Testis (tissue), 3 donors: ENCODE data around the gene SLC4A2. TPM values are rescaled to one million over a fixed set of nuclear protein-coding genes. Genes with fewer than 3 reads are reported as not detected.

ENCODE experiments used
- DNase-seq: peaks from one replicate; pipeline ENCODE4 v3.0.0-alpha.2; 2019
- H3K27ac ChIP-seq, 2 donors: fragments of 200-600 bp; sonication (generic); one replicate each; pipeline ENCODE4 v1.5.1; 2019
- H3K27me3 ChIP-seq: fragments of 200-600 bp; sonication (generic); one replicate; pipeline ENCODE4 v1.5.1; 2019
- H3K36me3 ChIP-seq: fragments of 200-600 bp; sonication (generic); one replicate; pipeline ENCODE4 v1.5.1; 2017; ENCODE audit warnings: low read depth; ENCODE audit errors: missing control alignments
- H3K4me1 ChIP-seq: fragments of 200-600 bp; sonication (generic); one replicate; pipeline ENCODE4 v1.5.1; 2019
- H3K4me3 ChIP-seq, 2 donors: fragments of 200-600 bp; sonication (generic); one replicate each; pipeline ENCODE4 v1.5.1; 2017 to 2019
- H3K9me3 ChIP-seq: fragments of 200-600 bp; sonication (generic); one replicate; pipeline ENCODE4 v1.5.1; 2017
- POLR2A ChIP-seq: fragments of 450-650 bp; IDR thresholded peaks from one replicate; pipeline ENCODE4 v1.6.1; 2017; ENCODE audit warnings: antibody characterized with exemption, mild to moderate bottlenecking, moderate library complexity
- WGBS, 2 donors: methylation state at CpG; one replicate each; pipeline ENCODE4 v1.1.5; 2018; 5-methylcytosine and 5-hydroxymethylcytosine counted together
- intact Hi-C: fragments of 100-400 bp; cut with DNase I; formaldehyde crosslinking; loops from one replicate; pipeline ENCODE4 v1.15.1; 2023; ENCODE audit warnings: low total_unique reads
- polyA plus RNA-seq: library from polyadenylated mRNA; stranded (reverse); fragments of 350-450 nt; fragmentation: Illumina TruSeq; extraction: RNeasy Lipid Tissue Mini Kit (QIAGEN cat#74804); gene quantifications from one replicate; pipeline ENCODE4 v1.2.3, GENCODE V29; 2014; ENCODE audit warnings: low read depth, low replicate concordance; ENCODE audit not compliant: insufficient read depth
- total RNA-seq, 2 donors: library from RNA; depleted of rRNA; stranded (reverse); fragments of >200 nt; gene quantifications; one replicate each; pipeline ENCODE4 v1.2.3, GENCODE V29; 2016
- TF ChIP-seq, protein P1 (sequence below), 3 experiments: fragments of 450-650 bp in 2 of 3; fragments of 200-600 bp in 1 of 3; sonication (generic) in 1 of 3; IDR thresholded peaks; one replicate each; pipeline ENCODE4 v1.5.1; 2016 to 2019; ENCODE audit warnings: antibody characterized with exemption in 3 of 3, mild to moderate bottlenecking in 2 of 3, moderate library complexity in 1 of 3

SLC4A2 gene
- total and polyA plus RNA-seq, 3 donors from 2014 or later = 68.9 to 153 (median 147) TPM

DNA sequence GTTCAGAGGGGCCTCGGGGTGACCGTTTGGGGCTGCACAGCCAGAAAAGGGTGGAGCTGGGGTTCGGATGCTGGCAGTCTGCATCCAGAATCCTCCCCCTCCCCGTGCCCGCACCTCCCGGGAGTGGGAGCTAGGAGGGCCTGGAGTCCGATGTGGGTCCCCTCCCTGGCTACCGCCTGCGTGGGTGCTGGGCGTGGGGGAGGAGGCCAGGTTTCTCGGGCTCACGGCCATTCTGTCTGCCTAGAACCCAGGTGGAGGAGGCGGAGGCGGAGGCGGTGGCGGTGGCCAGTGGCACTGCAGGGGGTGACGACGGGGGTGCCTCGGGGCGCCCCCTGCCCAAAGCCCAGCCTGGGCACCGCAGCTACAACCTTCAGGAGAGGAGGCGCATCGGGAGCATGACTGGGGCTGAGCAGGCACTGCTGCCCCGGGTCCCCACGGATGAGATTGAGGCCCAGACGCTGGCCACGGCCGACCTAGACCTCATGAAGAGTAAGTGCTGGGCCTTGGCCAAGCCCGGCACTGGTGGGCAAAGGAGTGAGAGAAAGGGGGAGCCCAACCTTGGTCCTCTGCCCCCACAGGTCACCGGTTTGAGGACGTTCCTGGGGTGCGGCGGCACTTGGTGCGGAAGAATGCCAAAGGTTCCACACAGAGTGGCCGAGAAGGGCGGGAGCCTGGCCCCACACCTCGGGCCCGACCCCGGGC is 7.0 kb downstream of the SLC4A2 start:
- intact Hi-C loops = no loop called here
- DNase-seq = no peak
- Histone ChIP-seq H3K9me3 (no peaks in the 10 kb centered on the region), H3K27me3 (no peaks in the 10 kb centered on the region), H3K36me3 (no peaks in the 10 kb centered on the region), H3K4me3 (no peak overlapping the region), H3K27ac (no peak overlapping the region), H3K4me1 (peaks cover 22% of the 10 kb centered on the region)
- 80 to 88% methylated on average over 11 to 39 of the region's 39 CpGs for whole genome bisulfite sequencing, 2 donors
- no peak for TF ChIP-seq POLR2A
- TF ChIP-seq, protein P1, sequence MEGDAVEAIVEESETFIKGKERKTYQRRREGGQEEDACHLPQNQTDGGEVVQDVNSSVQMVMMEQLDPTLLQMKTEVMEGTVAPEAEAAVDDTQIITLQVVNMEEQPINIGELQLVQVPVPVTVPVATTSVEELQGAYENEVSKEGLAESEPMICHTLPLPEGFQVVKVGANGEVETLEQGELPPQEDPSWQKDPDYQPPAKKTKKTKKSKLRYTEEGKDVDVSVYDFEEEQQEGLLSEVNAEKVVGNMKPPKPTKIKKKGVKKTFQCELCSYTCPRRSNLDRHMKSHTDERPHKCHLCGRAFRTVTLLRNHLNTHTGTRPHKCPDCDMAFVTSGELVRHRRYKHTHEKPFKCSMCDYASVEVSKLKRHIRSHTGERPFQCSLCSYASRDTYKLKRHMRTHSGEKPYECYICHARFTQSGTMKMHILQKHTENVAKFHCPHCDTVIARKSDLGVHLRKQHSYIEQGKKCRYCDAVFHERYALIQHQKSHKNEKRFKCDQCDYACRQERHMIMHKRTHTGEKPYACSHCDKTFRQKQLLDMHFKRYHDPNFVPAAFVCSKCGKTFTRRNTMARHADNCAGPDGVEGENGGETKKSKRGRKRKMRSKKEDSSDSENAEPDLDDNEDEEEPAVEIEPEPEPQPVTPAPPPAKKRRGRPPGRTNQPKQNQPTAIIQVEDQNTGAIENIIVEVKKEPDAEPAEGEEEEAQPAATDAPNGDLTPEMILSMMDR (IDR thresholded peaks at IDR 0.05) = no peak

GRCh38 chr7:151068069-151068773 is 8.8 kb downstream of the SLC4A2 start:
- DNase-seq = no peak
- peaks cover 4% of the 10 kb centered on the region for H3K4me1 ChIP-seq
- H3K27ac ChIP-seq = no peak overlapping the region
- intact Hi-C loops = no loop called here
- no peaks in the 10 kb centered on the region for H3K36me3 ChIP-seq
- H3K27me3 ChIP-seq = no peaks in the 10 kb centered on the region
- no peak overlapping the region for H3K4me3 ChIP-seq
- 86 to 89% methylated on average over 12 of the region's 12 CpGs for WGBS, 2 donors
- TF ChIP-seq, protein P1 (IDR thresholded peaks at IDR 0.05) = no peak
- no peak for TF ChIP-seq POLR2A
- no peaks in the 10 kb centered on the region for H3K9me3 ChIP-seq

DNA sequence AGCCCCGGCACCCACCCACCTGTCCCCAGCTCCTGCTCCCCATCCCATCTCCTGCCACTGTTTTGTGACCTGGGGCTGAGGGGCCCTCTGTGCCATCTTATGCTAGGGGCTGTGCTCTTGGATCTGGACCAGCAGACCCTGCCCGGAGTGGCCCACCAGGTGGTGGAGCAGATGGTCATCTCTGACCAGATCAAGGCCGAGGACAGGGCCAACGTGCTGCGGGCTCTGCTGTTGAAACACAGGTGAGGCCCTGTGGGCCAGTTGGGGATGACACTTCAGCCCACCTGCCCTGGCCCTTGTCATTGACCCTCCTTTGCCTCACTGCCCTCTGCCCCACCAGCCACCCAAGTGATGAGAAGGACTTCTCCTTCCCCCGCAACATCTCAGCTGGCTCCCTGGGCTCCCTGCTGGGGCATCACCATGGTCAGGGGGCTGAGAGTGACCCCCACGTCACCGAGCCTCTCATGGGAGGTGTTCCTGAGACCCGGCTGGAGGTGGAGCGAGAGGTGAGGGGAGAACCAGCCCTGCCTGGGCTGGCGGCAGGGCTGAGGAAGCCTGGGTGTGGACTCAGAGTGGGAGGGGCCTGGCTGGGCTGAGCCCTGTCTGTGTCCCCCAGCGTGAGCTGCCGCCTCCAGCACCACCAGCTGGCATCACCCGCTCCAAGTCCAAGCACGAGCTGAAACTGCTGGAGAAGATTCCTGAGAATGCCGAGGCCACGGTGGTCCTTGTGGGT is 10.6 kb downstream of the SLC4A2 start:
- intact Hi-C loops = no loop called here
- WGBS, 2 donors = 88% methylated on average over 9 to 17 of the region's 17 CpGs
- H3K27ac ChIP-seq = no peak overlapping the region

DNA sequence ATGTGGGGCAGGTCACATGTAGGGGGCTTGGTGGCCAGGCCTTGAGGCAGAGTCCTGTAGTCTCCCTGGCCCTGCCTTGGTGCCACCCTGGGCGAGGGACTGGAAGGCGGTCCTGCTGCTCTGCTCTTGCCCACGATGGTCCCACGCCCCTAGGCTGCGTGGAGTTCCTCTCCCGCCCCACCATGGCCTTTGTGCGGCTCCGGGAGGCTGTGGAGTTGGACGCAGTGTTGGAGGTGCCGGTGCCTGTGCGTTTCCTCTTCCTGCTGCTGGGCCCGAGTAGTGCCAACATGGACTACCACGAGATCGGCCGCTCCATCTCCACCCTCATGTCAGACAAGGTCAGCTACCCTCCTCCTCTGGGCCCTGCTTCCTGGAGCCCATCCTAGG is 11.2 kb downstream of the SLC4A2 start:
- no peaks in the 10 kb centered on the region for H3K36me3 ChIP-seq
- H3K27ac ChIP-seq = no peak overlapping the region
- TF ChIP-seq, protein P1 (IDR thresholded peaks at IDR 0.05) = no peak
- no peak for TF ChIP-seq POLR2A
- WGBS, 2 donors = 91 to 94% methylated on average over 10 to 15 of the region's 15 CpGs
- intact Hi-C loops = no loop called here
- no peaks in the 10 kb centered on the region for H3K9me3 ChIP-seq
- H3K27me3 ChIP-seq = no peaks in the 10 kb centered on the region
- H3K4me1 ChIP-seq = no peaks in the 10 kb centered on the region
- no peak for DNase-seq
- no peak overlapping the region for H3K4me3 ChIP-seq

More for the DNA sequence above, 10.6 kb downstream of the SLC4A2 start:
- H3K4me3 ChIP-seq = no peak overlapping the region
- H3K36me3 ChIP-seq = no peaks in the 10 kb centered on the region
- H3K4me1 ChIP-seq = no peaks in the 10 kb centered on the region
- no peak for TF ChIP-seq POLR2A
- TF ChIP-seq, protein P1 (IDR thresholded peaks at IDR 0.05) = no peak
- H3K27me3 ChIP-seq = no peaks in the 10 kb centered on the region
- H3K9me3 ChIP-seq = no peaks in the 10 kb centered on the region
- no peak for DNase-seq
